Lung (tissue), 12 donors: Measurements from ENCODE around the gene CSF1R. TPM values are rescaled to one million over a fixed set of nuclear protein-coding genes. Genes with fewer than 3 reads are reported as not detected.

Experiments used
- ATAC-seq: fragments of 200-7000 bp; cut with Tn5 transposase; one replicate; pipeline ENCODE4 v1.9.1; 2020; ENCODE audit warnings: moderate number of reproducible peaks; ENCODE audit not compliant: insufficient read depth, low FRiP score
- DNase-seq, 3 donors: peaks; one replicate each; pipeline ENCODE4 v3.0.0-alpha.2; 2013 to 2017
- H3K27ac ChIP-seq, 2 donors: one replicate each; pipeline ENCODE4 v1.5.1; 2013; ENCODE audit warnings: mild to moderate bottlenecking in 2 of 2, moderate library complexity in 2 of 2, control low read depth in 1 of 2, inconsistent platforms in 1 of 2, low read depth in 1 of 2, low read length in 1 of 2
- H3K27me3 ChIP-seq, 3 donors: one replicate each; pipeline ENCODE4 v1.5.1; 2013; ENCODE audit warnings: low read length in 2 of 3; ENCODE audit not compliant: control insufficient read depth in 3 of 3, insufficient read depth in 3 of 3
- H3K36me3 ChIP-seq, 4 donors: one replicate each; pipeline ENCODE4 v1.5.1; 2013; ENCODE audit warnings: low read length in 4 of 4, mild to moderate bottlenecking in 1 of 4, moderate library complexity in 1 of 4; ENCODE audit not compliant: control insufficient read depth in 4 of 4, insufficient read depth in 4 of 4
- H3K4me1 ChIP-seq, 5 donors: one replicate each; pipeline ENCODE4 v1.5.1; 2013; ENCODE audit warnings: low read length in 5 of 5, mild to moderate bottlenecking in 2 of 5, moderate library complexity in 1 of 5; ENCODE audit not compliant: control insufficient read depth in 5 of 5, insufficient read depth in 5 of 5
- H3K4me3 ChIP-seq: one replicate; pipeline ENCODE4 v1.5.1; 2013; ENCODE audit warnings: mild to moderate bottlenecking, control low read depth, moderate library complexity
- H3K9ac ChIP-seq, 2 donors: one replicate each; pipeline ENCODE4 v1.5.1; 2013; ENCODE audit warnings: low read length in 2 of 2, control low read depth in 1 of 2; ENCODE audit not compliant: insufficient read depth in 1 of 2
- H3K9me3 ChIP-seq, 4 donors: one replicate each; pipeline ENCODE4 v1.5.1; 2013; ENCODE audit warnings: low read length in 3 of 4, mild to moderate bottlenecking in 1 of 4, moderate library complexity in 1 of 4; ENCODE audit not compliant: control insufficient read depth in 4 of 4, insufficient read depth in 3 of 4
- WGBS, 2 donors: extraction: QIAGEN DNeasy Blood & Tissue Kit; methylation state at CpG; one replicate each; pipeline ENCODE4 v1.1.7; 2013; 5-methylcytosine and 5-hydroxymethylcytosine counted together
- polyA plus RNA-seq, 2 donors: library from polyadenylated mRNA; stranded (reverse); fragments of 200-250 nt; gene quantifications; one replicate each; pipeline ENCODE4 v1.2.1, GENCODE V29; 2013
- total RNA-seq, 2 donors: library from RNA; depleted of rRNA in 1 of 2; stranded (reverse); fragments of >200 nt in 1 of 2; gene quantifications; one replicate each; pipeline ENCODE4 v1.2.1, GENCODE V29; 2014 to 2021
- TF ChIP-seq, protein P1 (sequence below): IDR thresholded peaks from 2 replicates; pipeline ENCODE4 v1.5.1; 2012; ENCODE audit warnings: mild to moderate bottlenecking; ENCODE audit errors: control extremely low read depth, extremely low read depth
- donor health status: control.
- donor health status: control.
- donor health status: Bipolar disorder and iron deficiency.
- donor health status: healthy.
- donor health status: DM: yes; HTN: yes; CAD: no.

CSF1R gene
- total and polyA plus RNA-seq, 4 donors, result 13.0 to 65.0 (median 40.7) TPM

DNA sequence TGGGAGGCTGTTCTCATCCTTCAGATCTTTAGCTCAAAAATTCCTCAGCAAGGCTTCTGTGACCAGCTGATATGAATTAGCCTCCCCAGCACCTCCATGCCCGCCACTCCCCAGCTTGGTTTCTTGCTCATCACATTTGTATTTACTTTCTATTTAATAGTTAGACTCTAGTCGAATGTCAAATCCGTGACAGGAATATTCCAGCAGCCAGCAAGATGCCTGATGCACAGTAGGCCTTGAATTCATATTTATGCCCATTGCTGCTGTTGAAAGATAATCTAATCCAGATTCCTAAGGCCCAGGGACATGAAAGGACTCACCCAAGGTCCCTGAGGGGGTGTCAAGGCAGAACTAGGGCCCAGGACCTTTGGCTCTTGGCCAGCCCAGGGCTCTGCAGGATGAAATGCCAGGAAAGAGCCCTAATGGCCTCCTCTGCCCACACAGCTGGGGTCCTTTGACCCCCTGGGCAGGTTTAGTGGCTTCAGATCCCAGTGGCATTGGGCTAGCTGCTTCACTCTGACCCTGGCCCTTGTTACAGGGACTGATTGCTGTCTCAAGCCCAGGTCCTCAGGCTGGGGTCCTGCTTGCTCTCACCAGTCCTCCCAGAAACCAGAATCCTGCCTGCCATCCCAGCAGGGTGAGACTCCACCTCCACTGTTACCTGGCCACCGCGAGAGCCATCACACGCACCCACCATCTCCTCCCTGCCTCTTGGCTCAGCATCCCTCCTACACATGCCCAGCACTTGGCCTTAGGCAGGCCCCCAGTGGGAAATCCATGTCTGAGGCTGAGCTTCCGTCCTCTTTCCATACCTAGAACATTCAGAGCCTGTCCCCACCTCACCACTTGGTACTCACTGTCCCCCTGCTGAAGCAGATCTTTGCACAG lies 7.3 kb downstream of the CSF1R start:
- WGBS, 2 donors, result 91 to 98% methylated on average over 7 of the region's 7 CpGs
- Histone ChIP-seq H3K27me3 (no peaks in the 10 kb centered on the region), H3K4me3 (no peak overlapping the region), H3K9me3 (peaks cover 0 to 3% (median 0%) of the 10 kb centered on the region in 4 donors), H3K9ac (no peak overlapping the region), H3K4me1 (peaks cover 0 to 16% (median 4%) of the 10 kb centered on the region in 5 donors), H3K27ac (no peak overlapping the region), H3K36me3 (peaks cover 0 to 2% (median 0%) of the 10 kb centered on the region in 4 donors)
- TF ChIP-seq, protein P1, sequence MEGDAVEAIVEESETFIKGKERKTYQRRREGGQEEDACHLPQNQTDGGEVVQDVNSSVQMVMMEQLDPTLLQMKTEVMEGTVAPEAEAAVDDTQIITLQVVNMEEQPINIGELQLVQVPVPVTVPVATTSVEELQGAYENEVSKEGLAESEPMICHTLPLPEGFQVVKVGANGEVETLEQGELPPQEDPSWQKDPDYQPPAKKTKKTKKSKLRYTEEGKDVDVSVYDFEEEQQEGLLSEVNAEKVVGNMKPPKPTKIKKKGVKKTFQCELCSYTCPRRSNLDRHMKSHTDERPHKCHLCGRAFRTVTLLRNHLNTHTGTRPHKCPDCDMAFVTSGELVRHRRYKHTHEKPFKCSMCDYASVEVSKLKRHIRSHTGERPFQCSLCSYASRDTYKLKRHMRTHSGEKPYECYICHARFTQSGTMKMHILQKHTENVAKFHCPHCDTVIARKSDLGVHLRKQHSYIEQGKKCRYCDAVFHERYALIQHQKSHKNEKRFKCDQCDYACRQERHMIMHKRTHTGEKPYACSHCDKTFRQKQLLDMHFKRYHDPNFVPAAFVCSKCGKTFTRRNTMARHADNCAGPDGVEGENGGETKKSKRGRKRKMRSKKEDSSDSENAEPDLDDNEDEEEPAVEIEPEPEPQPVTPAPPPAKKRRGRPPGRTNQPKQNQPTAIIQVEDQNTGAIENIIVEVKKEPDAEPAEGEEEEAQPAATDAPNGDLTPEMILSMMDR, result no peak
- no peak for ATAC-seq
- DNase-seq, result no peak

DNA sequence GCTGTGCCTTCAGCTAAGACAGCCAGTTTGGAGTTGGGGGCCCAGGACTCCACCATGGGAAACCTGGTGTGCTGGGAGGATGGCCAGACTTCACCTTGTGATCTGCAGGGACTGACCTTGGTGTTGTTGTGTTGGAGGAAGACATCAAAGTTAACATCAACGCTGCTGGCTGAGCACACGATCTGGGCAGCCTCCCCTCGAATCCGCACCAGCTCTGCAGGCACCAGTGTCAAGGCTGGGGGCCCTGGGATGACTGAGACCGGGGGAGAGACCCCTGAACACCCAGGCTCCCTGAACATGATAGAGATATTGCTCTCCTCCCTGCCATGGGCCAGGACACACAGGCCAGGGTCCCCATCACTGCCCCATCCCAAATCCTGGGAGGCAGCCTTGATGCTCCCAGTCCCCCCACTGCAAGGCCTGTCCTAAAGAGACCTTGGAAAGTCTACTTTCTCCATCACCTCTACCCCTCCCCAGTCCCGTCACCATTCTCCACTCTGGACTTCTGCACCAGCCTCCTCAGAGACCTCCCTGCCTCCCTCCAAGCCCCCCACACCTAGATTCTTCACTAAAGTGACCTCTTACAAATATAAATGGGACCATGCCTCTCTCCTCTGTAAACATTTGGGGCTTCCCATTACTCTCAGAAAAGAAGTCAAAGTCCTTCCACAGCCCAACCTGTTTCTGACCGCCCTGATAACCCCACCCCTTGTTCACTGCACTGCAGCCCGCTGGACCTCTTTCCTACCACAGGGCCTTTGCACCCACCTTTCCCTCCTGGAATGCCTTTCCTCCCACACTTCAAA lies 8.2 kb downstream of the CSF1R start:
- no peaks in the 10 kb centered on the region for H3K27me3 ChIP-seq
- H3K4me3 ChIP-seq, result no peak overlapping the region
- ATAC-seq, result no peak
- WGBS, 2 donors, result 89 to 96% methylated on average over 8 of the region's 8 CpGs
- no peak overlapping the region for H3K9ac ChIP-seq
- TF ChIP-seq, protein P1, result no peak
- peaks cover 0 to 2% (median 0%) of the 10 kb centered on the region in 4 donors for H3K36me3 ChIP-seq
- peaks cover 0 to 3% (median 0%) of the 10 kb centered on the region in 4 donors for H3K9me3 ChIP-seq
- H3K27ac ChIP-seq, result no peak overlapping the region
- H3K4me1 ChIP-seq, result peaks cover 0 to 16% (median 4%) of the 10 kb centered on the region in 5 donors
- DNase-seq, result no peak

DNA sequence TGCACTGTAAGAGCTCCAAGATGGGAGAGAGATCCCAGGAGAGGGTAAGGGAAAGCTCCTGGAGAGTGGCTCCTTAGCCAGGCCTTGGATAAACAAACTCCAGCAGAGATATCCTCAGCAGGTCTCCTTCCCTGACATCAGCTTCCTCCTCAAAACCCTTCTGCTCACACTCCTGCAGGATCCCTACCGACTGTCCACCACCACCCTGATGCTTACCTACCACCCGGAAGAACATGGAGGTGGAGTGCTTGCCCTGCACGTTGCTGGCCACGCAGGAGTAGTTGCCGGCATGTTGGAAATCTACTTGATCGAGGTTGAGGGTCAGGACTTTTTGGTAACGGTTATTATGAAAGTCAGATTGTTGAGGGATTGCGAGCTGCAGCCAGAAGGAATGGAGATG lies 9.3 kb downstream of the CSF1R start:
- DNase-seq (no peak), ATAC-seq (no peak)
- peaks cover 0 to 3% (median 0%) of the 10 kb centered on the region in 4 donors for H3K9me3 ChIP-seq

More for the DNA sequence above, 9.3 kb downstream of the CSF1R start:
- Histone ChIP-seq H3K4me1 (peaks cover 0 to 11% (median 0%) of the 10 kb centered on the region in 5 donors), H3K9ac (no peak overlapping the region), H3K27me3 (no peaks in the 10 kb centered on the region), H3K27ac (no peak overlapping the region), H3K36me3 (peaks cover 0 to 2% (median 0%) of the 10 kb centered on the region in 4 donors), H3K4me3 (no peak overlapping the region)
- WGBS, 2 donors, result 84 to 87% methylated on average over 8 of the region's 8 CpGs
- TF ChIP-seq, protein P1, result no peak
